Measurements from ENCODE around the gene CCDC85B.

Gene CCDC85B

GRCh38 chr11:65925397-65925796 lies 34.9 kb downstream of the CCDC85B start:
- H3K4me3 ChIP-seq = no peak overlapping the region
- peaks cover 38% of the 10 kb centered on the region for H3K4me1 ChIP-seq
- no peaks in the 10 kb centered on the region for H3K9me3 ChIP-seq
- H3K27ac ChIP-seq = no peak overlapping the region
- H3K27me3 ChIP-seq = no peaks in the 10 kb centered on the region
- H3K36me3 ChIP-seq = peaks cover 33% of the 10 kb centered on the region
- H4K20me1 ChIP-seq = peaks cover 1% of the 10 kb centered on the region; the same call in 1 of the 2 replicates
- H3K9ac ChIP-seq = no peak overlapping the region
- no peak overlapping the region for H3K4me2 ChIP-seq
- no peak for TF ChIP-seq Cebpa-rat (IDR thresholded peaks at IDR 0.05)

GRCh38 chr11:65927904-65928397 lies 37.5 kb downstream of the CCDC85B start:
- Histone ChIP-seq H3K4me1 (peaks cover 50% of the 10 kb centered on the region), H3K9ac (peak overlapping the region; percentile 74), H3K36me3 (peaks cover 13% of the 10 kb centered on the region), H3K4me3 (peak overlapping the region; percentile 56), H3K4me2 (peak overlapping the region; percentile 87), H3K27me3 (no peaks in the 10 kb centered on the region), H3K27ac (peak overlapping the region; percentile 93), H3K9me3 (no peaks in the 10 kb centered on the region), H4K20me1 (no peaks in the 10 kb centered on the region)
- TF ChIP-seq Cebpa-rat (IDR thresholded peaks at IDR 0.05) = no peak

- Histone ChIP-seq H3K4me3 (peak overlapping the region; percentile 56), H3K27ac (peak overlapping the region; percentile 93), H3K9ac (peak overlapping the region; percentile 74), H3K36me3 (peaks cover 9% of the 10 kb centered on the region; the same call in 1 of the 2 replicates), H3K4me2 (peak overlapping the region; percentile 87), H3K9me3 (no peaks in the 10 kb centered on the region), H3K4me1 (peaks cover 50% of the 10 kb centered on the region), H4K20me1 (no peaks in the 10 kb centered on the region), H3K27me3 (no peaks in the 10 kb centered on the region)
- TF ChIP-seq Cebpa-rat (IDR thresholded peaks at IDR 0.05) = no peak
These were observed 38.2 kb downstream of the CCDC85B start for GRCh38 chr11:65928667-65929066.

- H3K9ac ChIP-seq = no peak overlapping the region
- no peak for TF ChIP-seq Cebpa-rat (IDR thresholded peaks at IDR 0.05)
- no peaks in the 10 kb centered on the region for H4K20me1 ChIP-seq
- peak overlapping the region; percentile 16; the same call in 1 of the 2 replicates for H3K27ac ChIP-seq
- H3K4me1 ChIP-seq = peaks cover 47% of the 10 kb centered on the region
- H3K9me3 ChIP-seq = no peaks in the 10 kb centered on the region
- H3K4me2 ChIP-seq = peak overlapping the region; percentile 43
- no peaks in the 10 kb centered on the region for H3K27me3 ChIP-seq
- no peak overlapping the region for H3K4me3 ChIP-seq
- H3K36me3 ChIP-seq = no peaks in the 10 kb centered on the region
These were observed 41.5 kb downstream of the CCDC85B start for GRCh38 chr11:65931773-65932557.

- Histone ChIP-seq H3K4me2 (no peak overlapping the region), H3K9ac (no peak overlapping the region), H3K36me3 (no peaks in the 10 kb centered on the region)
These were observed 42.1 kb downstream of the CCDC85B start for GRCh38 chr11:65932558-65932919.

GRCh38 chr11:65934014-65934413 lies 43.5 kb downstream of the CCDC85B start:
- Histone ChIP-seq H3K4me1 (peaks cover 32% of the 10 kb centered on the region), H3K4me2 (no peak overlapping the region), H3K4me3 (no peak overlapping the region), H3K9me3 (no peaks in the 10 kb centered on the region), H3K27ac (no peak overlapping the region), H3K36me3 (no peaks in the 10 kb centered on the region), H3K9ac (no peak overlapping the region), H4K20me1 (no peaks in the 10 kb centered on the region), H3K27me3 (no peaks in the 10 kb centered on the region)
- TF ChIP-seq Cebpa-rat (IDR thresholded peaks at IDR 0.05) = no peak

More at GRCh38 chr11:65932558-65932919, 42.1 kb downstream of the CCDC85B start:
- TF ChIP-seq Cebpa-rat (IDR thresholded peaks at IDR 0.05) = no peak
- Histone ChIP-seq H4K20me1 (no peaks in the 10 kb centered on the region), H3K27me3 (no peaks in the 10 kb centered on the region), H3K9me3 (no peaks in the 10 kb centered on the region), H3K27ac (no peak overlapping the region), H3K4me3 (no peak overlapping the region), H3K4me1 (peaks cover 41% of the 10 kb centered on the region)

GRCh38 chr11:65937766-65938165 lies 47.3 kb downstream of the CCDC85B start:
- Histone ChIP-seq H3K4me3 (no peak overlapping the region), H3K27ac (no peak overlapping the region), H3K9ac (no peak overlapping the region), H3K36me3 (no peaks in the 10 kb centered on the region), H3K9me3 (no peaks in the 10 kb centered on the region), H4K20me1 (no peaks in the 10 kb centered on the region), H3K4me1 (peaks cover 8% of the 10 kb centered on the region; the same call in 1 of the 2 replicates), H3K4me2 (no peak overlapping the region), H3K27me3 (no peaks in the 10 kb centered on the region)
- no peak for TF ChIP-seq Cebpa-rat (IDR thresholded peaks at IDR 0.05)

Data from BLaER1 (cell line).